C1 segment of cervical spinal cord (tissue), 14 donors: ENCODE results near the gene NADK2.

Source experiments
- DNase-seq, 14 donors: peaks; one replicate each; lab custom pipeline; 2025; lab: John Stamatoyannopoulos, UW

The NADK2 gene

DNA sequence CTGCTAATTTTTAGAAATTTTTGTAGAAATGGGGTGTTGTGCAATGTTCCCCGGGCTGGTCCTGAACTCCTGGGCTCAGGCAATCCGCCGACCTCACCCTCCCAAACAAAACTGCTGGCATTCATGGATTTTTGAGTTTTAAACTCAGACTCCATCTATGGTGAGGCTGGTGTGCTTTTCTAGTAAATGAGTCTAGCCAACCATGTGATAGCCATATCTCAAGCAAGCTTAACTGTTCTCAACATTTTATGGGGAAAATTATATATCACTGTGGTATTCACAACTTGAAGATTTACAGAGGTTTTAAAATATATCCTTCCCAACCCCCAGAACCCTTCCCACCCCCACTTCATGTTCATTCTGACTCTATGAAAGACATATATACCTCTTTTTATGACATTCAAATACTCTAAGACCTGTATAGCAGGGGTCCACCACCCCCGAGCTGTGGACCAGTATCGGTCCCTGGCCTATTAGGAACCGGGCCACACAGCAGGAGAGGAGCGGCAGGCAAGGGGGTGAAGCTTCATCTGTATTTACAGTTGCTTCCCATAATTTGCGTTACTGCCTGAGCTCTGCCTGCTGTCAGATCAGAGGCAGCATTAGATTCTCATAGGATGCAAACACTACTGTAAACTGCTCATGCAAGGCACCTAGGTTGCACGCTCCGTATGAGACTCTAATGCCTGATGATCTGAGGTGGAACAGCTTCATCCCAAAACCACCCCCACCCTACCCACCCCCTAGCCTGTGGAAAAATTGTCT, 4.5 kb upstream of the NADK2 start:
- no peak for DNase-seq

GRCh38 chr5:36244076-36244475, 2.4 kb upstream of the NADK2 start:
- DNase-seq: no peak

DNA sequence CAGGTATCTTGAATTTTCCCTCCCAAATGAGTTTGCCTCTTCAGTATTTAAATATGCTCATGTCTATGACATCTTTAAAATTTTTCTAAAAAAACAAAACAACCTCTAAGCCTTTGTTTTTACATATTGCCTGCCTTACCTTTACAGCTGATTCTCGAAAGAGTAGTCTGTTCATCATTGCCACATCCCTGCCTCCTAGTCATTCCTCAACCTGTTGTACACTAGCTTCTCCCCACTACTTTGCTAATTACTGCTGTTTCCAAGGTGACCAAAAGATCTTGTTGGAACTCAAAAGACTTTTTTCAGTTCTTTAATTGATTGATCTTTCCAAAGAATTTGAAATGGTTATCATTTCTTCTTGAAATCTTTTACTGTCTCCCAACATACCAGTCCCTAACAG, 1.9 kb upstream of the NADK2 start:
- DNase-seq: no peak

DNA sequence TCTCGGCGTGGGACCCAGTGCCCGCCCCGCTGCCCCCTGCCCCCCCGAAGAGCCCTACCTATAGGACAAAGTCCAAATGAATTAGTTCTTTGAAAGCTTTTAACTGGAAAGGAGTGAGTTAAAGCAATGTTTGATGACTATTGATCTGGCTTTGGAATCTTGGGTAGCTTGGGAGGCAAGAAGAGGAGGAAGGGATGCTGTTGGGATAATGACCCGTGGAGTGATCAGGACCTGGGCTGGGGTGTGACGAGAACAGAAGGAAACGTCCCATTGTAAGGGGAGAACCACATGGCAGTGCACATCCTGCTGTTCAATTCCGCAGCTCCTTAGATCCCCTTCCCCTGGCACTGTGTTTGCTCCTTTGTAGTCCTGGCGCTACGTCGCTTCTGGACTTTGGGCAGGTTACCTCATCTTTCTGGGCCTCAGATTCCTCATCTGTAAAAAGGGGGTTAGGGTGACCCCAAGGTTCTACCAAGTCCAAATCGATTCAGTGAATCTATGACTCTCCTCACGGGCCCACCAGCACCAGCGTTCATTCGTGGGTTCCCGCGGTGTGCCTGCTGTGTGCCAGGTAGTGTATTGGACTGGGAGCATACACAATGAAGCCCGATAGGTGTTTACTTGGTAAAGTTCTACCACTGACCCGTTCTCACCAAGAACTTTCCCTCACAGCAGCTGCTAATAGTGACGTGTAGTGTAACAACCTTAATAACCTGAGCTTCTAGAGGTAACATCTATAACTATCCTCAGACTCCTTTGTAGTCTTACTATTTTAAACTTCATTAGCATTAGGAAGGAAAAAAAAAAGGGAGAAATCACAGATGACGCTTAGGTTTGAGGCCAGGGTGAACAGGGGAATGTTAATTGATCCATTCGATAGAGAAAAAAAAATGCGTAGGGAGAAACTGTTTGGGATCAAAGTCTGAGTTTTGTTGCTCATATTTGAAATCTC, 1.1 kb upstream of the NADK2 start:
- peak in 5 of 14 donors; percentile 15 to 45 (median 33) for DNase-seq

DNA sequence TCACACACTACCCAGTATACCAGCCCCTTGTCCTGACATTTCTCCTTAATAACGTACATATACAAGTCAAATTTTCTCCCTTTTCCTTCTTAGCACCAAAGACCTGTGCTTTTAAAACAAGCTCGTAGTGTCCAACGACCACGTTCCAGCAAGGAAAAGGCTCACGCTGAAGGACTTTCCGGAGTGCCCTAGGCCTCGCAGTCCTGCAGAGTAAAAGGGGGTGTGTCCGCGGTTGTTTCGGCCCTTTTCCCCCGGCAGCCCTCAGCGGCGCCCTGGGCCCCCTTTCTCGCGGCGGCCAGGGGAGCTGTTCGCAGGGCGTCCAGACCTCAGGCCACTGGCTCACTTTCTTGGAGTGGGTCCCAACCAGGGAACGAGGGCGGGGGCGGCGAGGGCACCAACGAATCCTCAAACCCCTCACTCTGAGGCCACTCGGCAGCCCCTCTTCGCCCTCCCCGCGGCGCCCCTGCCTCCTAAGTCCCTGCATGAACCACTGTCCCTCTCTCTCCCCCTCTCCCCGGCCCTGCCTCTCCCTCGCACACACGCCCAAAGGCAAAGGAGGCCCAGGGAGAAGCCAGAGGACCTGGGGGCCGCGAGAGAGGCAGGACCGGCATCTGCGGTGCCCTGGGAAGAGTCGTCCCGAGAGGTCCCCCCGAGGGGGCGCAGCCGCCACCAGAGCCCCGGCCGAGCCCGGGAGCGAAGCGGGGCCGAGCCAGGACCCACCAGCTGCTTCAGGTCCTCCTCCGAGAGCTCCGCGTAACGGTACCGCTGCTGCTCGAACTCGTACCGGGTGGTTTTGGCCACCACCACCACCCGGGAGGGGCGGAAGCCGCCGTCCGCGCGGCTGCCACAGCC, 720 bp downstream of the NADK2 start:
- peak in 13 of 14 donors; percentile 27 to 85 (median 75) for DNase-seq

DNA sequence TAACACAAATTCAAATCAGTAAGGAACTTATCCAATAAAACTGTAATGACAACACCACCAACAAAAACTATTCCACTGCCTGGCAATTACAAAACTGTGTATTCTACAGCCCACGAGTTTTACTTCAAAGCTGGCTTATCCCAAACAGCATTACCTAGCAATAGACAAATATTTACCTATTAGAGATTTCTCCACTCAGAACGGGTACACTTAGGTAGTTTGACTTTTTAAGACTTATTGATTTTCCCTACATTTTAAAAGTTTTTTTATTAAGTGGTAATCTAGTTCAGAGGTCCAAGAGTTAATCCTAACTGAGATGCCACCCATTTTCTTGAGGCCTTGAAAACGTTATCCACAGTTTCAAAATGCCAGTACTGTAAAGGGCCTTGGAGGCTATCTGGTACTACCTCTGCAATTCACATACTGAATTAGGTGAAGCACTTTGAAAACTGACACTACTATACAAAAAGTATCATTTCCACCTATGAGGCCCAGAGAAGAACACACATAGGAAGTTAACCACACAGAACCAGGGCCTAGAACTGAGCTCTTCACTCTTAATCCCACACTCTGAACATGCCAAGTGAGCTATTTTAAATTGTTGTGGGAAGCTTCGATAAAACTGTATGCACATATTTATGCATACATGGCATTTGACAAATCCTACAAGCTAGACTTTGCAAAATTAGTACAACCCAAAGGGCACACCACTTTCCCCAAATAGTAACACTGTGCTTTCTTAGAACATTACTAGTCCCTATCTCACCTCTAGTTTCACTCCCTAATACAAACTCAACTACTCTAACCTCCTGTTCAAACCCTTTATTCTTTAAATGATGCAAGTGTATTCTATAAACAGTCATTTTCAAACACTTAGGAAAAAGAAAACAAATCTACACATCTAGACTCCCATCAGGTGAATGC, 2.1 kb downstream of the NADK2 start:
- DNase-seq: no peak

GRCh38 chr5:36238502-36239295, 3.0 kb downstream of the NADK2 start:
- no peak for DNase-seq

DNA sequence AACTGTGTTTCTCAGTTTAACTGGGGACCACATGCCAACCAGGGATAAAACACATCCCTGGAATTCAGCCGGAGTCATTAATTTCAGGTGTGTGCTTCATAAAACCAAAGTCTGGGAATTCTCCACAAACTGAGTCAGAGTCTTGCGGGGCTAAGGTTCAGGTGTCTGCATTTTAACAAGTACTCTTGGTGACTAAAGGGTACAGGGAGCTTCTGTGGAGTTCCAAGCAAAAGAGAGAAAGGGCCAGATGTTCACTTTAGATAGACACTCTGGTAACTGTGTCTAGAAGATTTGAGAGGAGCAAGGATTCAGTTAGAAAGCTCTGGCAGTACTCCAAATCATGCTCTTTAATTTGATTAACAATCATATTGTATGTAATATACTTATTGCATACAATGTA, 4.0 kb downstream of the NADK2 start:
- no peak for DNase-seq

- no peak for DNase-seq
Measured at GRCh38 chr5:36236801-36237200, 4.9 kb downstream of the NADK2 start.

DNA sequence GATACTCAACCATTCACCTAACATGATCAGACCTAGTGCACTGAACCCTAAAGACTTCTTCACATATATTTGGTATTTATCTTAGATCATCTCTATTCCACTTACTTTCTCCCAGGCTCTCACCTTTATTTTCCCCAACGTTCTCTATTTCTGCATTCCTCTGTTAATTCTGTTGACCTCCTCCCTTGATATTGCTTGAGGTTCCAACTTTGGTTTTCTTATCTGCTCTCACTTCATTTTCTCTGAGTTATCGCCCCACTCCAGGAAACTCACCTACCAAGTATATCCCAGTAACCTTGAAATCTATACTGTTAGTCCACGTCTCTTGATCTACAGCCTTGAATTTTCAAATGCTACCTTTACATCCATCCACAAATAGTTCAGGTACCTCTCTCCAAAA, 9.2 kb downstream of the NADK2 start:
- DNase-seq: no peak

DNA sequence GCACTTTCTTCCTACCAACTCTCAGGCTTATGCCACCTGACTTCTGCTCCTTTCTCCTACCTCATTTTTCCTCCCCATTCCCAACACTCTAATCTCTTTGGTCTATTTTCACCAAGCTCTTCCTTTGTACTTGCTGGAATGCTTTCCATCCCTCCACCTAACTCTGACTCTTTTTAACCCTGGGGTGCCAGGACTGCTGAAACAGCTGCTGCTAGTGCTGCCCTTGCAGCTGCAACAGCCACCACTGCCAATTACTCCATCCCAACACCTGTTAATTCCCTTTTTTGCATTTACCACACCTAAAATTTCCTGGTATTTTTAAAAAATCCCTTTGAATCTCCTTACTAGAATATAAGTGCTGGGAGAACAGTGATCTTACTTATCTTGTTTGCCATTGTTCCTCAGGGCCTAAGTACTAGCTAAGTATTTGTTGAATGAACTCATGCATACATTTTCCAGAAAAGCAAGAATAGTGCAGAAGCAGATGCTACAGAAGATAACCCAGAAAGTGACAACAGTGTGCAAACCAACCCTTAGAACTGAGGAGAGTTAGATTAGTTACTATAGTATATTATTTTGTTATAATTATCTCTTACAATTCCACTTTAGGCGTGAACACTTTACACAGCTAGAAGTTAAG, 11.5 kb downstream of the NADK2 start:
- DNase-seq: no peak

GRCh38 chr5:36228505-36228904, 13.2 kb downstream of the NADK2 start:
- no peak for DNase-seq

GRCh38 chr5:36227046-36227445, 14.7 kb downstream of the NADK2 start:
- no peak for DNase-seq

GRCh38 chr5:36222620-36223019, 19.1 kb downstream of the NADK2 start:
- DNase-seq: no peak

- no peak for DNase-seq
Measured at GRCh38 chr5:36217988-36218387, 23.7 kb downstream of the NADK2 start.

GRCh38 chr5:36217567-36217966, 24.2 kb downstream of the NADK2 start:
- DNase-seq: no peak

- DNase-seq: no peak
Measured at GRCh38 chr5:36215910-36216309, 25.8 kb downstream of the NADK2 start.

- no peak for DNase-seq
Measured at GRCh38 chr5:36214436-36214835, 27.3 kb downstream of the NADK2 start.

DNA sequence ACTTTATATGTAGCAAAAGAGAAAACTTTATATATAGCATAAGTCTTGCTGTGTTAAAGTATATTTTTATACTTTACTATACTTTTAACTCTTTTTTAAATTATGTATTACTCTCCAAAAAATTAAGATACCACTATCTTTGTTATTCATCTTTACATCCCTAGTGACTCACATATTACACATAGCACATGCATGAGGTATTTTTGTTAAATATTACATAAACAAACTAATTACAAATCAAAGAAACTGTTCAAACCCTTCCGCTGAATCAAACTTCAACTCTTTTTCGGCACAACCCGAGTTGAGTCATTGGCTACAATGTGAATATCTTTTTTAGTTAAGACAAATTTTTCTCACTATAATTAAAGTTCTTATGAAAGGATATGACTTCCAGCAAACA, 32.1 kb downstream of the NADK2 start:
- DNase-seq: no peak
